HepG2 (cell line): ENCODE results near the gene DDIAS. TPM values are rescaled to one million over a fixed set of nuclear protein-coding genes. Genes with fewer than 3 reads are reported as not detected.

ENCODE experiments used
- FOXO1 ChIP-seq: sonication (generic); formaldehyde crosslinking; IDR thresholded peaks from 2 replicates; pipeline ENCODE4 v1.4.0; 2020; ENCODE audit warnings: missing genetic modification reagents
- FOXP1 ChIP-seq, 2 experiments: fragments of 450-650 bp in 1 of 2; IDR thresholded peaks; 2 replicates each; pipeline ENCODE4 v1.6.1; 2017 to 2018; ENCODE audit warnings: antibody characterized with exemption in 1 of 2
- KMT2A ChIP-seq: sonication (generic); formaldehyde crosslinking; IDR thresholded peaks from 2 replicates; pipeline ENCODE4 v1.4.0; 2020; ENCODE audit warnings: missing genetic modification reagents
- PHF21A ChIP-seq: sonication (generic); formaldehyde crosslinking; IDR thresholded peaks from 2 replicates; pipeline ENCODE4 v1.5.0; 2020; ENCODE audit warnings: mild to moderate bottlenecking, missing genetic modification reagents
- PTBP1 ChIP-seq: fragments of 200-400 bp; formaldehyde crosslinking; IDR thresholded peaks from 2 replicates; pipeline ENCODE4 v1.6.1; 2018; ENCODE audit warnings: low read length, low read depth; ENCODE audit not compliant: poor library complexity, severe bottlenecking
- SNAPC2 ChIP-seq: sonication (generic); formaldehyde crosslinking; IDR thresholded peaks from 2 replicates; pipeline ENCODE4 v1.8.1; 2022; ENCODE audit warnings: mild to moderate bottlenecking, missing genetic modification reagents
- SOX6 ChIP-seq, 2 experiments: fragments of 450-650 bp in 1 of 2; sonication (generic) in 1 of 2; formaldehyde crosslinking in 1 of 2; IDR thresholded peaks; 2 replicates each; pipeline versions ENCODE4 v1.4.0 to v1.6.1; 2017 to 2020; ENCODE audit warnings: antibody characterized with exemption in 1 of 2, mild to moderate bottlenecking in 1 of 2, missing genetic modification reagents in 1 of 2
- SRSF4 ChIP-seq: fragments of 200-400 bp; formaldehyde crosslinking; IDR thresholded peaks from one replicate; pipeline ENCODE4 v1.6.1; 2018; ENCODE audit warnings: mild to moderate bottlenecking, low read depth, low read length, moderate library complexity; ENCODE audit not compliant: poor library complexity, severe bottlenecking
- TGIF2 ChIP-seq: IDR thresholded peaks from 2 replicates; pipeline ENCODE4 v1.6.1; 2016; ENCODE audit warnings: control low read depth, missing compliant biosample characterization
- TOE1 ChIP-seq: sonication (generic); formaldehyde crosslinking; IDR thresholded peaks from 2 replicates; pipeline ENCODE4 v1.4.0; 2020; ENCODE audit warnings: mild to moderate bottlenecking, missing genetic modification reagents
- ZBTB20 ChIP-seq: sonication (generic); formaldehyde crosslinking; IDR thresholded peaks from 2 replicates; pipeline ENCODE4 v1.8.1; 2023; ENCODE audit warnings: missing genetic modification reagents, low read depth, mild to moderate bottlenecking, borderline replicate concordance
- ZFP90 ChIP-seq: sonication (generic); formaldehyde crosslinking; IDR thresholded peaks from 2 replicates; pipeline ENCODE4 v1.8.0; 2022; ENCODE audit warnings: missing genetic modification reagents, mild to moderate bottlenecking, inconsistent platforms, borderline replicate concordance
- ZNF331 ChIP-seq: sonication (generic); formaldehyde crosslinking; IDR thresholded peaks from 2 replicates; pipeline ENCODE4 v1.4.0; 2020; ENCODE audit warnings: missing genetic modification reagents
- ZNF432 ChIP-seq: sonication (generic); formaldehyde crosslinking; IDR thresholded peaks from 2 replicates; pipeline ENCODE4 v1.5.0; 2020; ENCODE audit warnings: missing genetic modification reagents, mild to moderate bottlenecking, borderline replicate concordance
- ZNF451 ChIP-seq: sonication (generic); formaldehyde crosslinking; IDR thresholded peaks from 2 replicates; pipeline ENCODE4 v1.5.0; 2020; ENCODE audit warnings: mild to moderate bottlenecking, missing genetic modification reagents
- polyA plus RNA-seq, 8 experiments: library from polyadenylated mRNA; depleted of rRNA in 3 of 8; stranded (reverse) in 7 of 8; unstranded in 1 of 8; fragments of >200 nt; fragmentation: Illumina TruSeq in 4 of 8; extraction: Trizol in 4 of 8; gene quantifications; 2 replicates each; pipeline versions ENCODE4 v1.2.1 to v1.2.3, GENCODE V29; 2011 to 2016; ENCODE audit warnings: low read depth in 4 of 8, missing spikeins in 1 of 8, mixed read lengths in 1 of 8; ENCODE audit not compliant: insufficient read depth in 1 of 8
- total RNA-seq, 5 experiments: library from RNA; depleted of rRNA; stranded (reverse); fragments of >200 nt; fragmentation: Illumina TruSeq; extraction: Trizol; gene quantifications; 2 replicates each; pipeline ENCODE4 v1.2.3, GENCODE V29; 2016; ENCODE audit warnings: low read depth in 1 of 5
- TF ChIP-seq, protein P1 (sequence below): sonication (generic); formaldehyde crosslinking; IDR thresholded peaks from 2 replicates; pipeline ENCODE4 v1.5.1; 2020; ENCODE audit warnings: mild to moderate bottlenecking, missing genetic modification reagents, moderate library complexity
- TF ChIP-seq, protein P2 (sequence below): sonication (generic); formaldehyde crosslinking; IDR thresholded peaks from 2 replicates; pipeline ENCODE4 v1.4.0; 2020; ENCODE audit warnings: missing genetic modification reagents, borderline replicate concordance
- TF ChIP-seq, protein P3 (sequence below): sonication (generic); formaldehyde crosslinking; IDR thresholded peaks from 2 replicates; pipeline ENCODE4 v1.5.0; 2020; ENCODE audit warnings: mild to moderate bottlenecking, low read depth, missing genetic modification reagents, borderline replicate concordance
- TF ChIP-seq, protein P4 (sequence below): sonication (generic); formaldehyde crosslinking; IDR thresholded peaks from 2 replicates; pipeline ENCODE4 v1.8.1; 2023; ENCODE audit warnings: mild to moderate bottlenecking, missing genetic modification reagents, borderline replicate concordance

The DDIAS gene
- total and polyA plus RNA-seq, 2 of the 13 experiments (the other 11 are each of a cell fraction or from before 2014, with no cell fraction given) = 3.5 to 13.0 TPM

DNA sequence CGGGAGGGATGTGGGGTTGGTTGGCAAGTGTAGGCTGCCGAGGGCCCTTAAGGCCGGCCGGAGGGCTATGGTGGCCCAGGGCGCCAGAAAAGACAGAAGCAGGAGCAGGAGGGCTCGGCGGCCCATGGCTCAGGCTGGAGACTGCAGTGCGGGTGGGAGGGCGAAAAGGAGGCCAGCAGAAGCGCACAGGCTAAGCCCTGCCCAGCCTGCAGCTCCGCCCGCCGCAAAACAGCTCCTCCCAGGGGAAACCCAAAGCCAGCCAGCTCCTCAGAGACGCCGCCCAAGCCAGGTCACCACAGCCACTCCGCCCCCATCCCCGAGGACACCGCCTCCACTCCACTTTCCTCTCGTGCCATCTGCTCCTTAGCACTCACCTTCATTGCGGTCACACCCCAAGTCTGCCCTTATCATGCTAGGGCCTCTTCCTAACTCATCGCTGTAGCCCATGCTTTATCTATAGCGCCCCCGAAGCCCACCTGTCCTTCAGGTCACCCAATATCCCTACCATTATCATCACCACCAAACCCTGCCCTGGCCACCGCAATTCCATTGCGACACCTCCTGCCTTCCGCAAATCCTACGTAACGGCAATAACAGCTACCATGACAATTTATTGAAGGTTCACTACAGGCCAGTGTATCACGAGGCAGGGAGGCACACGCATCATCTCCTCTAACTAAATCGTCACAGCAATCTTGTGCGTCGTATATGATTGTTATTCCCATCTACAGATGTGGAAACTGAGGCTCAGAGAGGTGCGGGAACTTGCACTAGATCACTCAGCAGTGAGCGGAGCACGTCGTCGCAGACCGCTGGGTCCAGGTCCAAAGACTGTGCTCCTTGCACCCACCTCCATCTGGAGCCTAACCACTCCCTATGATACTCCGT is 1.0 kb upstream of the DDIAS start, which contains the start of gene PRCP (continued):
- TF ChIP-seq, protein P1, sequence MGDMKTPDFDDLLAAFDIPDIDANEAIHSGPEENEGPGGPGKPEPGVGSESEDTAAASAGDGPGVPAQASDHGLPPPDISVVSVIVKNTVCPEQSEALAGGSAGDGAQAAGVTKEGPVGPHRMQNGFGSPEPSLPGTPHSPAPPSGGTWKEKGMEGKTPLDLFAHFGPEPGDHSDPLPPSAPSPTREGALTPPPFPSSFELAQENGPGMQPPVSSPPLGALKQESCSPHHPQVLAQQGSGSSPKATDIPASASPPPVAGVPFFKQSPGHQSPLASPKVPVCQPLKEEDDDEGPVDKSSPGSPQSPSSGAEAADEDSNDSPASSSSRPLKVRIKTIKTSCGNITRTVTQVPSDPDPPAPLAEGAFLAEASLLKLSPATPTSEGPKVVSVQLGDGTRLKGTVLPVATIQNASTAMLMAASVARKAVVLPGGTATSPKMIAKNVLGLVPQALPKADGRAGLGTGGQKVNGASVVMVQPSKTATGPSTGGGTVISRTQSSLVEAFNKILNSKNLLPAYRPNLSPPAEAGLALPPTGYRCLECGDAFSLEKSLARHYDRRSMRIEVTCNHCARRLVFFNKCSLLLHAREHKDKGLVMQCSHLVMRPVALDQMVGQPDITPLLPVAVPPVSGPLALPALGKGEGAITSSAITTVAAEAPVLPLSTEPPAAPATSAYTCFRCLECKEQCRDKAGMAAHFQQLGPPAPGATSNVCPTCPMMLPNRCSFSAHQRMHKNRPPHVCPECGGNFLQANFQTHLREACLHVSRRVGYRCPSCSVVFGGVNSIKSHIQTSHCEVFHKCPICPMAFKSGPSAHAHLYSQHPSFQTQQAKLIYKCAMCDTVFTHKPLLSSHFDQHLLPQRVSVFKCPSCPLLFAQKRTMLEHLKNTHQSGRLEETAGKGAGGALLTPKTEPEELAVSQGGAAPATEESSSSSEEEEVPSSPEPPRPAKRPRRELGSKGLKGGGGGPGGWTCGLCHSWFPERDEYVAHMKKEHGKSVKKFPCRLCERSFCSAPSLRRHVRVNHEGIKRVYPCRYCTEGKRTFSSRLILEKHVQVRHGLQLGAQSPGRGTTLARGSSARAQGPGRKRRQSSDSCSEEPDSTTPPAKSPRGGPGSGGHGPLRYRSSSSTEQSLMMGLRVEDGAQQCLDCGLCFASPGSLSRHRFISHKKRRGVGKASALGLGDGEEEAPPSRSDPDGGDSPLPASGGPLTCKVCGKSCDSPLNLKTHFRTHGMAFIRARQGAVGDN (CRISPR knock-in tag) = peak; percentile 89
- TF ChIP-seq ZFP90 (CRISPR knock-in tag) (peak; percentile 27; the same call in 1 of the 2 replicates), ZNF451 (peak; percentile 65; the same call in 1 of the 2 replicates), KMT2A (CRISPR knock-in tag) (peak; percentile 78; the same call in 1 of the 2 replicates), PHF21A (CRISPR knock-in tag) (peak; percentile 51), FOXP1 (IDR thresholded peaks at IDR 0.05) (no peak), FOXP1 (CRISPR knock-in tag; IDR thresholded peaks at IDR 0.05) (no peak), ZBTB20 (CRISPR knock-in tag) (peak; percentile 32; the same call in 1 of the 2 replicates), TOE1 (CRISPR knock-in tag) (0 out of 2 replicates have a peak, but pooled peaks have one; percentile 35), ZNF432 (no peak), PTBP1 (no peak), SRSF4 (no peak), SNAPC2 (CRISPR knock-in tag) (peak; percentile 76), FOXO1 (CRISPR knock-in tag) (no peak), SOX6 (IDR thresholded peaks at IDR 0.05) (no peak), SOX6 (CRISPR knock-in tag; IDR thresholded peaks at IDR 0.05) (peak; percentile 69), TGIF2 (peak; percentile 16; the same call in 1 of the 2 replicates), ZNF331 (CRISPR knock-in tag) (peak; percentile 82; the same call in 1 of the 2 replicates)
- TF ChIP-seq, protein P2, sequence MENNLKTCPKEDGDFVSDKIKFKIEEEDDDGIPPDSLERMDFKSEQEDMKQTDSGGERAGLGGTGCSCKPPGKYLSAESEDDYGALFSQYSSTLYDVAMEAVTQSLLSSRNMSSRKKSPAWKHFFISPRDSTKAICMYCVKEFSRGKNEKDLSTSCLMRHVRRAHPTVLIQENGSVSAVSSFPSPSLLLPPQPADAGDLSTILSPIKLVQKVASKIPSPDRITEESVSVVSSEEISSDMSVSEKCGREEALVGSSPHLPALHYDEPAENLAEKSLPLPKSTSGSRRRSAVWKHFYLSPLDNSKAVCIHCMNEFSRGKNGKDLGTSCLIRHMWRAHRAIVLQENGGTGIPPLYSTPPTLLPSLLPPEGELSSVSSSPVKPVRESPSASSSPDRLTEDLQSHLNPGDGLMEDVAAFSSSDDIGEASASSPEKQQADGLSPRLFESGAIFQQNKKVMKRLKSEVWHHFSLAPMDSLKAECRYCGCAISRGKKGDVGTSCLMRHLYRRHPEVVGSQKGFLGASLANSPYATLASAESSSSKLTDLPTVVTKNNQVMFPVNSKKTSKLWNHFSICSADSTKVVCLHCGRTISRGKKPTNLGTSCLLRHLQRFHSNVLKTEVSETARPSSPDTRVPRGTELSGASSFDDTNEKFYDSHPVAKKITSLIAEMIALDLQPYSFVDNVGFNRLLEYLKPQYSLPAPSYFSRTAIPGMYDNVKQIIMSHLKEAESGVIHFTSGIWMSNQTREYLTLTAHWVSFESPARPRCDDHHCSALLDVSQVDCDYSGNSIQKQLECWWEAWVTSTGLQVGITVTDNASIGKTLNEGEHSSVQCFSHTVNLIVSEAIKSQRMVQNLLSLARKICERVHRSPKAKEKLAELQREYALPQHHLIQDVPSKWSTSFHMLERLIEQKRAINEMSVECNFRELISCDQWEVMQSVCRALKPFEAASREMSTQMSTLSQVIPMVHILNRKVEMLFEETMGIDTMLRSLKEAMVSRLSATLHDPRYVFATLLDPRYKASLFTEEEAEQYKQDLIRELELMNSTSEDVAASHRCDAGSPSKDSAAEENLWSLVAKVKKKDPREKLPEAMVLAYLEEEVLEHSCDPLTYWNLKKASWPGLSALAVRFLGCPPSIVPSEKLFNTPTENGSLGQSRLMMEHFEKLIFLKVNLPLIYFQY (CRISPR knock-in tag) = no peak; the same call in 1 of the 2 replicates
- TF ChIP-seq, protein P3, sequence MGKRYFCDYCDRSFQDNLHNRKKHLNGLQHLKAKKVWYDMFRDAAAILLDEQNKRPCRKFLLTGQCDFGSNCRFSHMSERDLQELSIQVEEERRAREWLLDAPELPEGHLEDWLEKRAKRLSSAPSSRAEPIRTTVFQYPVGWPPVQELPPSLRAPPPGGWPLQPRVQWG = no peak
- TF ChIP-seq, protein P4, sequence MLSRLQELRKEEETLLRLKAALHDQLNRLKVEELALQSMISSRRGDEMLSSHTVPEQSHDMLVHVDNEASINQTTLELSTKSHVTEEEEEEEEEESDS (CRISPR knock-in tag) = no peak
